Heart left ventricle (tissue), 16 donors: Measurements from ENCODE around the gene DAND5. TPM values are rescaled to one million over a fixed set of nuclear protein-coding genes. Genes with fewer than 3 reads are reported as not detected.

Experiments used
- ATAC-seq, 4 donors: fragments of 200-7000 bp; cut with Tn5 transposase; one replicate each; pipeline ENCODE4 v1.9.1; 2020 to 2022; ENCODE audit warnings: moderate library complexity in 4 of 4, mild to moderate bottlenecking in 3 of 4, moderate number of reproducible peaks in 1 of 4
- DNase-seq, 5 donors: peaks; one replicate each; pipeline ENCODE4 v3.0.0-alpha.2; 2020
- H3K27ac ChIP-seq, 12 donors: fragments of 200-600 bp; sonication (generic) in 4 of 12; one replicate each; pipeline versions ENCODE4 v1.5.0 to v1.8.0; 2016 to 2022; ENCODE audit warnings: mild to moderate bottlenecking in 2 of 12
- H3K27me3 ChIP-seq, 9 donors: fragments of 200-600 bp; sonication (generic) in 2 of 9; one replicate each; pipeline versions ENCODE4 v1.5.1 to v1.8.0; 2016 to 2022; ENCODE audit warnings: mild to moderate bottlenecking in 3 of 9
- H3K36me3 ChIP-seq, 9 donors: fragments of 200-600 bp; sonication (generic) in 2 of 9; one replicate each; pipeline versions ENCODE4 v1.5.0 to v1.8.0; 2018 to 2022; ENCODE audit warnings: mild to moderate bottlenecking in 2 of 9
- H3K4me1 ChIP-seq, 12 donors: fragments of 200-600 bp; sonication (generic) in 4 of 12; one replicate each; pipeline versions ENCODE4 v1.5.0 to v1.8.0; 2016 to 2022; ENCODE audit warnings: mild to moderate bottlenecking in 3 of 12
- H3K4me3 ChIP-seq, 12 donors: fragments of 200-600 bp; sonication (generic) in 4 of 12; one replicate each; pipeline versions ENCODE4 v1.5.0 to v1.8.0; 2017 to 2022; ENCODE audit warnings: mild to moderate bottlenecking in 9 of 12, moderate library complexity in 4 of 12
- H3K9me3 ChIP-seq, 12 donors: fragments of 200-600 bp; sonication (generic) in 4 of 12; one replicate each; pipeline versions ENCODE4 v1.5.0 to v1.8.0; 2016 to 2022; ENCODE audit warnings: mild to moderate bottlenecking in 1 of 12
- CTCF ChIP-seq, 12 donors: fragments of 200-600 bp; sonication (generic) in 4 of 12; IDR thresholded peaks; one replicate each; pipeline versions ENCODE4 v1.5.0 to v1.8.0; 2018 to 2022; ENCODE audit warnings: antibody characterized with exemption in 12 of 12, mild to moderate bottlenecking in 5 of 12
- POLR2A ChIP-seq, 2 donors: fragments of 450-650 bp; IDR thresholded peaks; one replicate each; pipeline ENCODE4 v1.6.1; 2017; ENCODE audit warnings: antibody characterized with exemption in 2 of 2, mild to moderate bottlenecking in 2 of 2, moderate library complexity in 2 of 2
- WGBS, 4 donors: extraction: QIAGEN DNeasy Blood & Tissue Kit in 2 of 4; methylation state at CpG; one replicate each; pipeline versions ENCODE4 v1.1.5 to v1.1.7; 2013 to 2018; 5-methylcytosine and 5-hydroxymethylcytosine counted together
- intact Hi-C, 10 donors: fragments of 100-400 bp; cut with DNase I; formaldehyde crosslinking; loops; one replicate each; pipeline versions ENCODE4 v1.11.1 to v1.14.2; 2022
- polyA plus RNA-seq, 2 donors: library from polyadenylated mRNA; stranded (reverse); fragments of 200-250 nt; gene quantifications; one replicate each; pipeline ENCODE4 v1.2.3, GENCODE V29; 2013
- total RNA-seq, 9 donors: library from RNA; depleted of rRNA in 2 of 9; stranded (reverse); fragments of >200 nt in 2 of 9; fragmentation: NEBNext Ultra II Directional in 3 of 9; extraction: Animal tissue kit (Norgen Biotek cat#: 25700) in 3 of 9; gene quantifications; one replicate each; pipeline versions ENCODE4 v1.1.0 to v1.2.4, GENCODE V29; 2016 to 2023
- donor health status: ischemic (EF 13 %, LVEDD 7.1; RV severe dilation, severe dysfunction).
- donor health status: healthy with polysubstance abuse.
- donor health status: DM: no; HTN: yes; CAD: no.
- donor health status: DM: no; HTN: no; CAD: no.
- donor health status: ischemic (EF 25% LVEDD 6.9; RV normal size, moderate dysfunction).
- donor health status: ischemic (EF 25% LVEDD 5.7; RV mildly dilated, moderate dysfunction).
- donor health status: healthy.
- donor health status: DM: yes; HTN: yes; CAD: no.
- donor health status: ischemic (EF 35%, LVEDD 5.7; RV mildly dilated, moderate dysfunction).
- donor health status: nonischemic (EF 11% LVEDD 7.7; RV severe dilation, severe dysfunction).
- donor health status: DM: yes; HTN: yes; CAD: no.
- donor health status: PGD.
- donor health status: ischemic (EF 29% LVEDD 5.4; RV normal size, mild dysfunction).
- donor health status: nonischemic (EF 23%, LVEDD 6.1; RV moderate dilation, normal function).

DAND5 gene
- total and polyA plus RNA-seq, 11 donors: 1.4 to 13.6 (median 8.4) TPM

- peak overlapping the region in 9 of 12 donors; percentile 60 to 97 (median 79) for H3K27ac ChIP-seq
- TF ChIP-seq CTCF (IDR thresholded peaks at IDR 0.05): no peak
- TF ChIP-seq POLR2A (IDR thresholded peaks at IDR 0.05): no peak
- intact Hi-C loops: no loop called here
- 37 to 73% (median 64%) methylated on average over 47 to 54 of the region's 54 CpGs for WGBS, 4 donors
- peaks cover 0 to 5% (median 0%) of the 10 kb centered on the region in 9 donors for H3K36me3 ChIP-seq
- DNase-seq: no peak
- peaks cover 4 to 100% (median 81%) of the 10 kb centered on the region in 12 donors for H3K4me1 ChIP-seq
- no peaks in the 10 kb centered on the region for H3K9me3 ChIP-seq
- ATAC-seq: no peak
- H3K27me3 ChIP-seq: peaks cover 0 to 56% (median 0%) of the 10 kb centered on the region in 9 donors
- peak overlapping the region in 5 of 12 donors; percentile 35 to 55 (median 43) for H3K4me3 ChIP-seq
Measured at GRCh38 chr19:13011653-13012389, 42.4 kb downstream of the DAND5 start.

GRCh38 chr19:13012390-13012689 lies 43.0 kb downstream of the DAND5 start:
- peaks cover 4 to 100% (median 83%) of the 10 kb centered on the region in 12 donors for H3K4me1 ChIP-seq
- WGBS, 4 donors: 24 to 73% (median 57%) methylated on average over 15 to 23 of the region's 23 CpGs
- peak overlapping the region in 9 of 12 donors; percentile 35 to 55 (median 43) for H3K4me3 ChIP-seq
- peaks cover 0 to 5% (median 0%) of the 10 kb centered on the region in 9 donors for H3K36me3 ChIP-seq
- no peaks in the 10 kb centered on the region for H3K9me3 ChIP-seq
- H3K27me3 ChIP-seq: peaks cover 0 to 56% (median 0%) of the 10 kb centered on the region in 9 donors
- DNase-seq: no peak
- no peak for ATAC-seq
- intact Hi-C loops: no loop called here
- peak overlapping the region in 10 of 12 donors; percentile 60 to 97 (median 79) for H3K27ac ChIP-seq
- TF ChIP-seq CTCF (IDR thresholded peaks at IDR 0.05): no peak
- no peak for TF ChIP-seq POLR2A (IDR thresholded peaks at IDR 0.05)

- Histone ChIP-seq H3K36me3 (peaks cover 0 to 5% (median 0%) of the 10 kb centered on the region in 9 donors), H3K27me3 (peaks cover 0 to 56% (median 0%) of the 10 kb centered on the region in 9 donors), H3K27ac (peak overlapping the region; percentile 43 to 97 (median 79)), H3K4me1 (peaks cover 4 to 100% (median 83%) of the 10 kb centered on the region in 12 donors), H3K4me3 (peak overlapping the region in 10 of 12 donors; percentile 9 to 55 (median 43)), H3K9me3 (no peaks in the 10 kb centered on the region)
- 28 to 51% (median 42%) methylated on average over 52 of the region's 52 CpGs for WGBS, 4 donors
- DNase-seq (peak in 2 of 5 donors; percentile 64), ATAC-seq (peak; percentile 15 to 64 (median 43))
- TF ChIP-seq POLR2A (IDR thresholded peaks at IDR 0.05) (no peak), CTCF (IDR thresholded peaks at IDR 0.05) (no peak)
- intact Hi-C loops: no loop called here
Measured at GRCh38 chr19:13012690-13013608, 43.6 kb downstream of the DAND5 start.

- peak overlapping the region; percentile 43 to 97 (median 79) for H3K27ac ChIP-seq
- peak overlapping the region in 9 of 12 donors; percentile 35 to 55 (median 43) for H3K4me3 ChIP-seq
- WGBS, 4 donors: 65 to 81% (median 76%) methylated on average over 20 of the region's 20 CpGs
- peaks cover 0 to 4% (median 0%) of the 10 kb centered on the region in 9 donors for H3K36me3 ChIP-seq
- no peak for TF ChIP-seq CTCF (IDR thresholded peaks at IDR 0.05)
- TF ChIP-seq POLR2A (IDR thresholded peaks at IDR 0.05): no peak
- H3K9me3 ChIP-seq: no peaks in the 10 kb centered on the region
- no peak for ATAC-seq
- peaks cover 0 to 56% (median 0%) of the 10 kb centered on the region in 9 donors for H3K27me3 ChIP-seq
- peaks cover 4 to 100% (median 83%) of the 10 kb centered on the region in 12 donors for H3K4me1 ChIP-seq
- intact Hi-C loops: no loop called here
- no peak for DNase-seq
Measured at GRCh38 chr19:13013649-13014048, 44.3 kb downstream of the DAND5 start.
